ENCODE measurements around the gene MEGF10. TPM values are rescaled to one million over a fixed set of nuclear protein-coding genes. Genes with fewer than 3 reads are reported as not detected.

Gene MEGF10
- total and polyA plus RNA-seq, 2 of the 8 experiments (the other 6 are each of a cell fraction or from before 2014, with no cell fraction given): 38.2 to 53.1 TPM

DNA sequence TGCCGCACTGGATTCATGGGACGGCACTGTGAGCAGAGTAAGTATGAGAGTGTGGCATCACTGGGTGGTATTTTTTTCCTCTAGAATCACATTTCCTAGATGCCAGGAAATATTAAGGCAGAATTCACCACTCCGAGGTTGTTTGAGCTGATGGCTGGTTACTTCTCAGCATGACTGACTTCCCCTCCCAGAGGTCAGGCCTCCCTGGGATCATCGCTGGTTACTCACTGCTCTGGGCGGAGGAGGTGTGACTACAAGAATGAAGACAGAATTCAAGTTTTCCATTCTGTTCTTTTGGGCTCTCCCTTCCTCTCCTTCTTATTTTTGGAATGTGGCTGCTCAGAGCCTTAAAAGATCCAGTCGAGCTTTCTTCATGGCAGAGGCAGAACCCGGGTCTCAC, 150.2 kb downstream of the MEGF10 start (continued):
- TF ChIP-seq SIN3A (conservative IDR thresholded peaks at IDR 0.05 in 1 of 2, IDR thresholded peaks at IDR 0.05 in 1 of 2; ENCODE audit: low read depth in 1 of 2, low read length in 2 of 2) (no peak), EGR1 (IDR thresholded peaks at IDR 0.05; ENCODE audit: borderline replicate concordance, low read depth, low read length) (no peak)

Data from H1 (cell line).